NCI-H1092 (cell line): ENCODE data around the gene DNASE1L2.

Source experiments
- DNase-seq: peaks from one replicate; lab custom pipeline; 2025; lab: John Stamatoyannopoulos, UW

Gene DNASE1L2

DNA sequence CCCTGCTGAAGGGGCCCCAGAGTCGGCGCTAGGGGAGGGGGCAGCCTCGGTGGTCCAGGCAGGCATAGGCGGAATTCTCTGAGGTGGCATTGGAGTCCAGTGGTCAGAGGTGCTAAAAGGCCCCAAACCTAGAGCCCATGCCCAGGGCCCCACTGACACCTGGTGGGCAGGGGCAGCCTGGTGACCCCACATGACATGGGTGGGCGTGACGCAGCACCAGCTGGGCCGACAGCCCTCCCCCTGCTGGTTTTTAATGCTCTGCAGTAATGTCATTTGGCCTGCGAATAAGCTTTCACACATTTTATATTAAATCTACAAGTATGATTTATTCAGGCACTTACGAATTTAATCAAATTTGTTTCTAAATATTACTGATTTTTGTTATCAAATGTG lies 33.8 kb downstream of the DNASE1L2 start:
- no peak for DNase-seq

GRCh38 chr16:2270588-2271470 lies 34.6 kb downstream of the DNASE1L2 start:
- DNase-seq: no peak

DNA sequence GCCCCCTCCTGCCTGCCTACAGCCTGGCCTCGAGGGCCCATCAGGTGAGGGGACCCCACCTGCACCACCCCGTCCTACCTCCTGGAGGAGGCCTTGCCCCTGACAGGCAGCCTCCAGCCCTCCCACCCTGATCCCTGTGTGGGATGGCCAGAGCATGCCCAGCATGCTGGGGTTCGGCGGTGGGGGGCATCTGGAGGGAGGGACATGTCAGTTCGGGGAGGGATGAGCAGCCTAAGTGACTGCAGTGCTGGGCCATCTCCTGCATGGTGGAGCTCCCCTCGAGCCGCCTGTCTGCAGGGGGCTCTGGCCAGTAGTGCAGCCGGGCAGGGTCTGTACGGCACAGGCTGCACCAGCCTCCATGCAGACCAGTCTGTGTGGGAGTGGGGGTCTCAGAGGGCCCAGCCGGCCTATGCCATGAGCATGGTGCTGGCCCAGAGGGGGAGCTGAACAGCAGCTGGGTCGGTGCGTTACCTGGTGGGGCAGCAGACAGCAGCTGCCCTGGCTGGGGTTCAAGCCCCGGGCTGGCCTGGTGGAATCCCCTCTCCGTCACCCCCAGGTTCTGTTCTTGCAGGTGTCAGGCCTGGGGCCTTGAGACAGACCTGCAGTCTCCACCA lies 35.7 kb downstream of the DNASE1L2 start:
- DNase-seq: no peak

- no peak for DNase-seq
These were observed 37.2 kb downstream of the DNASE1L2 start for GRCh38 chr16:2273484-2273883.

- no peak for DNase-seq
These were observed 37.7 kb downstream of the DNASE1L2 start for GRCh38 chr16:2273931-2274330.

DNA sequence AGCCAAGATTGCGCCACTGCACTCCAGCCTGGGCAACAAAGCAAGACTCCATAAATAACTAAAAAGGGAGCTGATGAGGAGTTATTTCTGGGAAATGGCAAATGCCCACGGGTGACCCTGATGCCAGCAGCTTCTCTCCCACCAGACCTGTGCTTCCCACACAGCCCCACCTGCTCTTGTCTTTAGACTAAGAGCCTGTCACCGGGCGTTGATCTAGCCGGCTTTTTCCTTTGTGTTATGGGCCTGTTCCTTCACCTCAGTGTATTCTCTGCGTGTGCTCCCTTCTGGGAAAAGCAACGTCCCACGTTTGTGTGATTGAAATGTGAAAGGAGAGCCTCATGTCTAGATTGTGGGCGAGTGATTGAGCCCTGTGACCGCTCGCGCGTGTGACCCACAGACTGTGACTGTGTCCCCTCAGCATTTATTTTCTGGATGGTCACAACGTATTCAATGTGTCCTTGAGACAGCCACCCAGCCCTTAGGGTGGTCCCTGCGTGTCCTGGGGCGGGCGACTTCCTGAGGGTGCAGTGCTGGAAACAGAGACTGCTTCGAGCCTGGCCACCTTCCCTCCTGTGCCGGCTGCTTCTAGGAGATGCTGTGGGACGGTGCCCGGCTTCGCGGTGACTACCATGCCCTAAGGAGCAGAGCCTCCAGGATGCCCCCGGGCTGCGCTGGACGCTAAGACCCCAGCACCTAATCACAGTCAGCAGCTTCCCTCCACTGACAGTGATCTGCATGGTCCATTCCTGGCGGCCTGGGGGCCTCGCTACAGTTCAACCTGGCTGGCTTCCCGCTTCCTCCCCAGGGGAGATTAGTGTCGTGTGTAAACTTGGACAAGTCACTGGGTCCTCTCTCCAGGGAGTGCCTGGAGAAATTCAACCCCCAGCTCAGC lies 39.5 kb downstream of the DNASE1L2 start:
- no peak for DNase-seq

GRCh38 chr16:2276368-2277195 lies 40.3 kb downstream of the DNASE1L2 start:
- no peak for DNase-seq

GRCh38 chr16:2277466-2278271 lies 41.4 kb downstream of the DNASE1L2 start:
- no peak for DNase-seq

DNA sequence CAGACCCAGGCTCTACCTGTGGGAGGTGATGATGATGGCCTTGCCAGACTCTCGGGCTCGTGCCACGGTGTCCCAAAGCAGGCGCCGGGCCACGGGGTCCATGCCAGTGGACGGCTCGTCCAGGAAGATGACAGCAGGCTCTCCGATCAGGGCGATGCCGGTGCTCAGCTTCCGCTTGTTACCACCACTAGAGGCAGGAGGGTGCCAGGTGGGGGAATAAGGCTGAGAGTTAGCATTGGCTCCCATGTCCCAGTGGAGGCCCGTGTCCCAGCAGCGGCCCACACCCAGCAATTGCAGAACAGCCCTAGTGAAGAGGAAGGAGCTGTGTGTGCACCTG lies 42.0 kb downstream of the DNASE1L2 start:
- no peak for DNase-seq

GRCh38 chr16:2278956-2279800 lies 42.9 kb downstream of the DNASE1L2 start:
- DNase-seq: no peak

DNA sequence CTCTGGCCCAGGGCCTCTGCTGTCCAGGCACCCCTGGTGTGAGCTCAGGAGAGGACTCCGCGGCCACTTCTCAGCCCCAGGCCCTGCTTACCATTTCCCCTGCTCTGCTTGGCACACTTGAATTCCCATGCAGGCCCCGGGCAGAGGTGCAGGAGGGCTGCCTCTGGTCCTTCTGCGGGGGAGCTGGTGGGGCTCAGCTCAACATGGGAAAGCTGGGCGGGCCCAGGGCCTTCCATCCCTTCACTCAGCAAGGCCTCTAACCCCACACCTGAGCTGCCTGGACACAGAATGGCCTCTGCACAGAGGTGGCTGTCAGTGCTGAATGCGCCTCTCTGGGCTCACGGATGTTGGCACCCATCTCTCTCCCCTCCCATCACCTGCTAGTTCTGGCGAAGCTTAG lies 44.2 kb downstream of the DNASE1L2 start:
- DNase-seq: no peak

DNA sequence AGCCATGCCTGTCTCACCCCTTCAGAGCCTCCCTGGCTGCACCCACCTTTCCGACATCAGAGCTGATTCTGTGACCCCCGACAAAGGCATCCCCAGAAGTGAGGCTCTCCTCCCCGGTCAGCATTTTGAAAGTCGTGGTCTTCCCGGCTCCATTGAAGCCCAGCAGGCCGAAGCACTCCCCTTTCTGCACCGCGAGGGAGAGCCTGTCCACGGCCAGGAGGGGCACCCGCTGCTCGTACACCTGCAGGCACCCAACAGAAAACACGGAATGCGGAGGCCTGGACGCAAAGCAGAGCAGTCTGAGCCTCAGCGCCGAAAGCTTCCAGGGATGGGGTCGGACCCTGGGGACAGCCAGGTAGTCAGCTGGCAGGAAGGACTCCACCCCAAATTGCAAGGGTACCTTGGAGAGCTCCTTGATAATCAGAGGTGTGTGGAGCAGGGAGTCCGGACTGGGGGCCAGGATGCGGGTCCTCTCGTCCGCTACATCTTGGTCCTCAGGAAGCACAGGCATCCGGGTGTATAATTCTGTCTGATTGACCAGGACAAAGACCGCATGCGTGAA lies 44.8 kb downstream of the DNASE1L2 start:
- DNase-seq: no peak

GRCh38 chr16:2282262-2282661 lies 46.0 kb downstream of the DNASE1L2 start:
- DNase-seq: no peak

GRCh38 chr16:2282866-2283555 lies 46.8 kb downstream of the DNASE1L2 start:
- DNase-seq: no peak

- no peak for DNase-seq
These were observed 47.9 kb downstream of the DNASE1L2 start for GRCh38 chr16:2284001-2284770.

- DNase-seq: no peak
These were observed 48.7 kb downstream of the DNASE1L2 start for GRCh38 chr16:2284797-2285576.

- DNase-seq: no peak
These were observed 49.5 kb downstream of the DNASE1L2 start for GRCh38 chr16:2285731-2286191.
